Lower leg skin (tissue), 4 donors: ENCODE data around the gene ATP8A2. TPM values are rescaled to one million over a fixed set of nuclear protein-coding genes. Genes with fewer than 3 reads are reported as not detected.

Experiments used
- DNase-seq, 2 donors: peaks; one replicate each; pipeline ENCODE4 v3.0.0-alpha.2; 2019; ENCODE audit warnings: low spot score in 2 of 2
- H3K4me3 ChIP-seq: fragments of 200-600 bp; sonication (generic); 2 replicates; pipeline ENCODE4 v1.5.1; 2017; ENCODE audit warnings: mild to moderate bottlenecking, low read depth; ENCODE audit not compliant: poor library complexity, severe bottlenecking
- CTCF ChIP-seq, 3 donors: fragments of 450-650 bp; IDR thresholded peaks; one replicate each; pipeline ENCODE4 v1.5.1; 2016; ENCODE audit warnings: antibody characterized with exemption in 3 of 3, mild to moderate bottlenecking in 3 of 3, moderate library complexity in 2 of 3
- POLR2A ChIP-seq, 2 donors: fragments of 450-650 bp; IDR thresholded peaks; one replicate each; pipeline ENCODE4 v1.6.1; 2016 to 2017; ENCODE audit warnings: antibody characterized with exemption in 2 of 2, mild to moderate bottlenecking in 1 of 2, moderate library complexity in 1 of 2
- WGBS, 2 donors: methylation state at CpG; one replicate each; pipeline ENCODE4 v1.1.5; 2018; 5-methylcytosine and 5-hydroxymethylcytosine counted together
- intact Hi-C: fragments of 100-400 bp; cut with DNase I; formaldehyde crosslinking; loops from one replicate; pipeline ENCODE4 v1.15.0; 2023; ENCODE audit warnings: low total_unique reads
- total RNA-seq, 4 donors: library from RNA; depleted of rRNA; stranded (reverse); fragments of >200 nt; gene quantifications; one replicate each; pipeline ENCODE4 v1.1.0, GENCODE V29; 2016

Gene ATP8A2
- total RNA-seq, 4 donors from 2014 or later = 0.05 to 0.23 TPM; not detected in 2

GRCh38 chr13:25881136-25881926, 509.6 kb downstream of the ATP8A2 start:
- TF ChIP-seq CTCF (IDR thresholded peaks at IDR 0.05) (no peak), POLR2A (IDR thresholded peaks at IDR 0.05) (no peak)
- H3K4me3 ChIP-seq = no peak overlapping the region
- no peak for DNase-seq
- intact Hi-C loops = no loop called here
- WGBS, 2 donors = 69 to 76% methylated on average over 3 of the region's 3 CpGs

- DNase-seq = no peak
- intact Hi-C loops = no loop called here
- H3K4me3 ChIP-seq = no peak overlapping the region
- no peak for TF ChIP-seq CTCF (IDR thresholded peaks at IDR 0.05)
- TF ChIP-seq POLR2A (IDR thresholded peaks at IDR 0.05) = no peak
- 14% methylated on average over 12 of the region's 12 CpGs for WGBS, 2 donors
These were observed 510.2 kb downstream of the ATP8A2 start for GRCh38 chr13:25881971-25882451.

DNA sequence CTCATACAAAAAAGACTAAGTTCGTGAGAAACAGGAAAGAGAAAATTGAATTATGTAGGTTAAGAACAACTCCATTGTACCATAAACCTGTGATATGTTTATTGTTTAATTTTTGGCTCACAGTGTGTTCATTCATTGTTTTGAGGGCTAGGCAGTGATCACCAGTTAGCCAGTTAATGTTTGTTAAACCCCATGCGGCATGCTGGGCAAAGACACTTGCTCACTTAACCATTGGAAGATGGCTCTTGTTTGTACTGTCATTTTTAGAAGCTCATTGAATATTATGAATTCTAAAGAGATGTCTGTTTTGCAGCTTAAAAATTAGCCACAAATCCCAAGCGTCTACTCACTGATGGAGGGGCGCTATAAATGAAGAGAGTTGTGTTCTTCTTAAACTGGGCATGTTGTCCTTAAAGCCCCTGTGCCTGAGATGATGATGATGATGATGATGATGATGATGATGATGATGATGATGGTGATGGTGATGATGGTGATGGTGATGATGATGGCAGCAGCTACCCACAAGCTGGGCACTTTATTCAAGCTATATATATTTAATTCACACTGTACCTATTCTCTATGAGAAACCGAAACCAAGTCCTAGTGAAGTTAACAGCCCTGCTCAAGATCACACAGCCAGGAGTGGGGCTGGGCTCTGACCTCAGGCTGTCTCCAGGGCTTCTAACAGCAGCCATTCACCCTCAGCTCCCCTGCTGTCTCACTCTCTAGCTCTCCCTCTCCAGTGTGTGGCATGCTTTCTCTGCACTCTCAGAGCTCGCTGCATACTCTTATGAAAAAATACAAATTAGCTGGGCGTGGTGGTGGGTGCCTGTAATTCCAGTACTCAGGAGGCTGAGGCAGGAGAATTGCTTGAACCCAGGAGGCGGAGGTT, 510.9 kb downstream of the ATP8A2 start:
- no peak for DNase-seq
- intact Hi-C loops = no loop called here
- 80 to 85% methylated on average over 8 of the region's 8 CpGs for whole genome bisulfite sequencing, 2 donors
- H3K4me3 ChIP-seq = no peak overlapping the region
- no peak for TF ChIP-seq POLR2A (IDR thresholded peaks at IDR 0.05)
- TF ChIP-seq CTCF (IDR thresholded peaks at IDR 0.05) = no peak

DNA sequence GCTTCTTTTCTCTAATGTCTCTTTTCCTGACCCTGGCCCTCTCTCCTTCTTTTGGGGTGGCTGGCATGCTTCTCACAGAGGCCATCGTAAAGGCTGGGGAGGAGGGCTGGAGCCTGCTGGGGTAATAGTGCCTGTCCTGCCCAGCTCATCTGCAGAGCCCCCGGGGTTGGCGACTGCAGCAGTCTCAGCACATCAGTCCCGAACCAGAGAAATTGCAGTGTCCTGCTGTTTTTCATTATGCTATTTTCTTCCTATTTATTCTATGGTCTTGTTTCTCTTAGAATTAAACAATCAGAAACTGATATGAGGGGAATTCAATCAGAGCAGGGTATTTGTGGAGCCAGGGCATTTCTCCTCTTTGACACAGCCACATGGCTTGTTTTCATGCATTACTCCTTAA, 513.6 kb downstream of the ATP8A2 start:
- no peak for DNase-seq
- intact Hi-C loops = no loop called here
- no peak for TF ChIP-seq CTCF (IDR thresholded peaks at IDR 0.05)
- H3K4me3 ChIP-seq = no peak overlapping the region
- WGBS, 2 donors = 76 to 77% methylated on average over 4 of the region's 4 CpGs

DNA sequence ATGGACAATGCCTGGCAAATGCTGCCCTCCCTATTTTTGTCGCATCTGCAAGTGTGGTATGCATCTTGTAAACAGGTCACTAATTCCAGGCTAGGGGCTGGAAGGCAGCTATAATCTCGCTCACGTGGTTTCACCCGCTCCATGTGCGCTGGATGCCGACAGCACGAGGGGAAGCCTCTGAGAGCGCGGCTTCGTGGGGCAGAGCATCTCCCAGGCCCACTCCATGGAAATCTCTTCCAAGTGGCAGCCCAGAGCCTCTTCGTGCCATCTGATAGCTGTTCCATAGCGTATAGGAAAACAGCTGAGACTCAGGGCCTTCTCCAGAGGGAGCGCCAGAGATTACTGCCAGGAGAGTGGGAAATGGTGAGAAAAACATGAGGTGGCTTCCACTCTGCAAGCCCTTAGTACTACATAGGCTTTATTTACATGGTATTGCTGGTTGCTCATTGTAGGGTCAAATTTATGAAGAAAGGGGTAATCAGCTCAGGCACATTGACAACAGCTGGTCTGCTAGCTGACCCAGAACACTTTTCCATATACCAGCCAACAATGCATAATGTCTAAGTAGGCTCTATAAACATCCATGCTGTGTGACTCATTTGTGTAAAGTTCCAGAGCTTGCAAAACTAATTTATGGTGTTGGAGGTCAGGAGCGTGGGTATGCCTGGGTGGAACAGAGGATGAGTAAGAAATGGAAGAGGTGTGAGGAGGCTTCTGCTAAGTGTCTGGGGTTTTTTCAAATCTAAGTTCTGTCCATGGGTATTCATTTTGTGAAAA, 514.9 kb downstream of the ATP8A2 start:
- intact Hi-C loops = no loop called here
- no peak overlapping the region for H3K4me3 ChIP-seq
- TF ChIP-seq POLR2A (IDR thresholded peaks at IDR 0.05) (no peak), CTCF (IDR thresholded peaks at IDR 0.05) (no peak)
- DNase-seq = no peak
- WGBS, 2 donors = 88 to 89% methylated on average over 14 of the region's 14 CpGs
